HG02973 (cell line): Measurements from ENCODE around the gene BLMH.

ENCODE experiments used
- ATAC-seq: cut with Tn5 transposase; IDR thresholded peaks from one replicate; pipeline ENCODE4 v1.9.1; 2021; ENCODE audit warnings: moderate library complexity; ENCODE audit not compliant: unreplicated experiment

Gene BLMH

DNA sequence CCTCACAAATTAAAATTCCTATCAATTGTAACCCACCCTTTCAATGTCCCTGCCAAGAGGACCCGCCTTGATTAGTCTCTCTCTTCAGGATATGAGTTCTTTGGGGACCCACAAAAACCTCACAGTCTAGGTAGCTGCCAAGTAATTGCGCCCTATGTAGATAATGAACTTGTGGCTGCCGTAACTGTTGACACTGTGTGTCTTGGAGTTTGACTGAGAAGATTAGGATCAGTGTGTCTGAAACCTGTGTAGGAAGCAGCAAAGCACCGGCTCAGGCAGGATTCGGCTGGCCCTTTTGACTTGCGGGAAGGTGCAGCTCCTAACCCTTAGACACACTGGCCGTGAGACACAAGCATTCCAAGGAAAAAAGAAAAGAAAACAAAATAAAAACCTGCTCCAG lies 38.4 kb downstream of the BLMH start:
- no peak for ATAC-seq

DNA sequence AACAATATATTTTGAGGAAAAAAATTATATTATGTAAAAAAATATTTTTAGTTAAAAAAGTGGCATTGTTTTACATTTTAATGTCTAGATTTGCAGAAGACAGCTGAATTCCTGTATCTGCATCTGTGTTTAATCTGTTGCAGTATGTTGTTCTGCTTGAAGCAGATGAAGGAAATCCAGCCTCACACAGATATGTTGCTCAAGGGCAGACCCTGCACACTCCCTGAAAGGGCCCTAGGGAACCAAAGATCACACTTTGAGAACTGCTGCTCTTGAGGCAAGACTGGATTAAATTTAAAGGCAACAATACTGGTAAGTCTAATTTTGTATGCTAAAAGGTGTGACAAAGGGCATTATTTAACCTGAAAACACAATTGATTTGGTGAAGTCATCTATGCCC lies 39.8 kb downstream of the BLMH start:
- ATAC-seq, result no peak

- no peak for ATAC-seq
These were observed 42.3 kb downstream of the BLMH start for GRCh38 chr17:30249460-30249859.

DNA sequence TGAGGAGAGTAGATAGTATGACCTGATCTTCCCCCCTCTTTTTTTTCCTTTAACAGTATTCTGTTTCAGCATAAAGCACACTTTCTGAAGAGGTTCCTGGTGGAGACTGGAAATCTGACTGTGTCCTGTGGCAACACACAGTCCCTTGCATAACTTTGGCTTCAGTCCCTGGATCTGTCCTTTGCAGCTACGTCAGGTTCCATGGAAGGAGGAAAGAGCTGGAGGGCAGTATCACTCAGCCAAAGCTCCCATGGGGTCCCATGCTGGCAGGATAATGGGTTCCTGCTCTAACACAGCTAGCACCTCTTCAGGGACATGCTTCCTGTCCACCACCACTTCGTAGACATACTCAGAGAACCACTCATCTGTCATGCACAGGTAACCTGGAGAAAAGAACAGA lies 43.0 kb downstream of the BLMH start:
- ATAC-seq, result no peak

DNA sequence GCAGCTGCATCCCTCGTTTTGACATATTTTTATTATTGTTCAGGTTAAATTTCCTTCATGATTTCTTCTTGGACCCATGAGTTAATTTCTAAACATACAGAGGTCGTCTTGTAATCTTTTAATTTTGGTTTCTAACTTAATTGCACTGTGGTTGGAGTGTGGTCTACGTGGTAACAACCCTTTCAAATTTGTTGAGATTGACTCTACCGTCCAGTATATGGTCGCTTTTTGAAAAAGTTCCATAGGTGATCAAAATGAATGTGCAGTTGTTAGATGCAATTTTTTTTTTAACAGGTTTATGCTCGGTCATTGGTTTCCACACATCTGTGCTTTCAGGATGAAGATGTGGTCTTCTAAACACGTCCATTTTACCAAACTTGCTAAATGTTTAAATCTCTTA lies 45.3 kb downstream of the BLMH start:
- ATAC-seq, result no peak

DNA sequence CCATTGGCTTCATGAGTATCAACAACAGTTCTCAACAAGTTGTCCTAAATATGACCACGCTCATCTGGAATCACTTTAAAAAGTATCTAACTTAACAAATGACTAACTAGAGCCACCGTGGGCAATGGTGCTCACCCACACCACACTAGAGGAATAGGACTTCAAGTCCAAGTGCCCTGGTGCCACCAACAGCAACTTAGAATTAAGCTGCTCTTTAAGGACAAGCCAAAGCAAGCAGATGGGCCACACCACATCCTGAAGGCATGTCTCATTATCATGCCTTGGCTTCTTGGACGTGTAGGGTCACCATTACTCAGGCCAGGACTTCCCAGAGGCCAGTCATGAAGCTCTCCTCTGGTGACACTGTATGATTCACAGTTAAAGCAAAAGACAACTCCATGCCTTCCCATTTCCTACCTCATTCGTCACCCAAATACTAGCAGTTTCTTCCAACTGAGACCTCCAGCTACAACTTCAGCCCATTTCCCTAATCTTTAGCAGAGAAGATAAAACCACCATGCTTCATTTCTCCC lies 46.8 kb downstream of the BLMH start:
- no peak for ATAC-seq

DNA sequence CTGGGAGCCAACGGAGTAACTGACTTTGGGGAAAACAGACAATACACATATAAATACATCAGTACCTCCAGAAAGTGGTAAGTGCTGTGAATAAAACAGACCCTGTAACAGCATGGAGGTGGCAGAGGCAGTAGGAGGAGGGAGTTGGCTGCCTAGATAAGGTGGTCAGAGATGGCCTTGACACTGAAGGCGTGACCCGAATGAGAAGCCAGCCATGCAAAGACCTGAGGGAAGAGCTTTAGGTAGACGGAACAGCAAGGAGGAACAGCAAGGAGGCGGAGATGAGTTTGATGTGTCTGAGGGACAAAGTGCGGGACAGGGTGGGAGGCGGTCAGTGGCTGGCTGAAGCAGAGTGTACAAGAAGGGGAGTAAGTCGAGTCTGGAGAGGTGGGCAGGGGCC lies 48.2 kb downstream of the BLMH start:
- no peak for ATAC-seq

GRCh38 chr17:30243002-30243401 lies 48.7 kb downstream of the BLMH start:
- no peak for ATAC-seq

GRCh38 chr17:30241051-30241450 lies 50.7 kb downstream of the BLMH start:
- no peak for ATAC-seq

DNA sequence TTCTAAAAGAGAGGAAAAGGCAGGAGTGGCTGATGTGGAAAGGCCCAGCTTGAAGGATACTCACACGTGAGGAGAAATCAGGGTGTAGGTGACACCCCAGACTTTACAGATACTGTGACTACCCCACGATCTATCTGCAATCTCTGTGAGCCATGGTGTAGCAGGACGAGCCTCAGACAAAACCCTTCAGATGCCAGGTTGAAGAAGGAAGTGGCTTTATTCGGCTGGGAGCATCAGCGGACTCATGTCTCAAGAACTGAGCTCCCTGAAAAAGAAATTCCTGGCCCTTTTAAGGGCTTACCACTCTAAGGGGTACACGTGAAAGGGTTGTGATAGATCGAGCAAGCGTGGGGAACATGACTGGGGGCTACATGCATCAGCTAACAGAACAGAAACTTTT lies 51.6 kb downstream of the BLMH start:
- ATAC-seq, result no peak

DNA sequence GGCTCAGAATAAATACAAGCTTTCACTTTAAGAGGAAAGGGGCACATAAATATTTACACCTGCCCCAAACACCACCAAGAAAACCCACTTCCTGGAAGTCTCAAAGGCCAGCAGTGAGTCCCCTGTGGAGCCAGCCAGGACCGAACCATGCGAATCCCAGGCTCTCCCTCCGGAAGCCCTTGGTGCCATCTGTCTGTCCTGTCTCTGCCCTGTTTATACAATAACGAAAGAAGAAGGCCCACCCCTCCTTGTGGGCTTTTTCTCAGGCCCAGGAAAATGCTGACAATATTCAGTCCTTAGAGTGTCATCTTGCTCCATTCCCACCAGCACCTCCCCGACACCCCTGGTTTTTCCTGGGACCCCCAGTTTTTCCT lies 52.7 kb downstream of the BLMH start:
- ATAC-seq, result no peak

DNA sequence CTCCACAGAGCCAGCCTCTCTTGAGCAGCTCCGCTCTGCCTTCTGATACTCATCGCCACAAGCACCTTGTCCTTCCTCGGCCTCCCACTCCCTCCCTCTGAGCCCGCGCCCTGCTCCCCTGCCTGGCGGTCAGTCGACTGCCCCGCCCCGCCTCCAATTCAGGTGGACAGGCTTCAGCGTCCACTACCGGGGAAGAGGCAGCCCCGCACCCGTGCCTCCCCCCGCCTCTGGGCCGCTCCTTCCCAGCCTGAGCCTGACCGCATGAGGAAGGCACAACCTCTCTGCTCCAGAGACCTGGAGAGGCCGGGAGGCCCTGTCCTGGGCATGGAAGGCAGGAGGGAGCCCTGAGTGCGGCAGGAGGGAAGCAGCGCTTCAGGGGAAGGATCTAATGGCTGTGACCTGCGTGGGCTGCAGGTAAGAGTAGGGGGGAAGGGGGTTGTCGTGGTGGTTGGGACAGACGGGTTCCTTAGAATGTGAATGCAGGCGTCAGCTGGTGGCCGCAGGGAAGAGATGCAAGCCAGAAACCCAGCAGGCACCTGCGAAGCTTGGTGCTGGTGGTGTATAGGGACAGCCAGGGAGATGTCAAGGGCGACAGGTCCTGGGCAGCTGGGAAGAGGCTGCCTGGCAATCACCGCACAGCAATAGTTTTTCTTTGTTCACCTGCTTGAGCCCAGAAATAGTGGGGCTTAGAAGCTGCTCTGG lies 53.2 kb downstream of the BLMH start:
- no peak for ATAC-seq

GRCh38 chr17:30238003-30238344 lies 53.8 kb downstream of the BLMH start:
- no peak for ATAC-seq

GRCh38 chr17:30237296-30238002 lies 54.3 kb downstream of the BLMH start:
- ATAC-seq, result no peak

- ATAC-seq, result no peak
These were observed 55.0 kb downstream of the BLMH start for GRCh38 chr17:30236766-30237165.

DNA sequence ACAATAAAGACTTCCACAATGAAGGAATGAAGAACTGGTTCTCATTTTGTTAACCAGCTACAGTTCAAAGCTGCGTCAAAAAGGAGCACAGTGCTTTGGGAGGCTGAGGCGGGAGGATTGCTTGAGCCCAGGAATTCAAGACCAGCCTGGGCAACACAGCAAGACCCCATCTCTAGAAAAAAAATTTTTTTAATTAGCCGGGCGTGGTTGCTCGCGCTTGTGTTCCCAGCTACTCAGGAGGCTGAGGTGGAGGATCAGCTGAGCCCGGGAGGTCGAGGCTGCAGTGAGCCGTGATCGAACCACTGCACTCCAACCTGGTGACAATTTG lies 55.5 kb downstream of the BLMH start:
- ATAC-seq, result no peak

DNA sequence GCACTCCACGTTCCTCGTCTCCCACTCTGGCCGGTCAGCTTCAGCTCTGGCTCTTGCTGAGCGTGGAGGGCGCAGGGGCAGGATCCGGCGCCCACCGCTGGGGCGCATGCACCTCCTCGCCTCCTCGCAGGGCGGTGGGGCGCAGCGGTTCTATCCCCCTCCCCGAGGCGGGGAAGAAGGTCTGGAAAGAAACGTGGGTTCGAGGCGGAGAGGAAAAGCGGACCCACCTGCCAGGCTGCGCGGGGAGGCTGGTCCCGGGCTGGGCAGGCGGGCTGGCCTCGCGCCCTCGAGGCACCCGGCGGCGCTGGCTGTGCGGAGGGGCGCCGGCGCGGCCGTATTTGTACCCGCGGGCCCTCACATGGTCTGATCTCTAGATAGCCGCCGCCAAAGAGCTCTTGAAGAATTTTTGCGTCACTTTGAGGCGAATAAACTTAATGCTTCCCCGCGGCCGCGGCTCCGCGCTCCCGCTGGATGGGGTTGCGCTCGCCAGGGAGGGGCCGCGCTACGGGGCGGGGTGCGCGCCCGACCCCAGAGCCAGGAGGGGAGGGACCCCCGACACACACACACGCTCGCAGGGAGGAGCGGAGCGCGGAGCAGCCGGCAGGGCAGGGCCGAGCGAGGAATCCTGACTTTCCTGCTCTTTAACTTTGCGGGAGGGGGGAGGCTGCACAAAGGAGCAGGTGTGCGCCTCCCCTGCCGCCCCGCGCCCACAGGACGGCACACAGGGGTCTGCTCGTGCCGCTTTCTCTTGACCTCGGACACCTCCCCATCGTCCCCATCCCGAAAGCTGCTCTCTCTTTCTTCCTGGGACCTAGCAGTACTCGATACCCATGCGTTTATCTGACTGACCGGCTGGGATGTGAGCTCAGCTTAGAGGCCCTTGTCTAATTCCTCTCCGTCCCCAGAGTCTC lies 56.1 kb downstream of the BLMH start, which contains the start of gene SLC6A4:
Gene SLC6A4 (minus strand): TSS at position 312 of the 911 bp plus-strand sequence. CDS start 13,739 bp downstream, outside the sequence.
- ATAC-seq, result no peak

DNA sequence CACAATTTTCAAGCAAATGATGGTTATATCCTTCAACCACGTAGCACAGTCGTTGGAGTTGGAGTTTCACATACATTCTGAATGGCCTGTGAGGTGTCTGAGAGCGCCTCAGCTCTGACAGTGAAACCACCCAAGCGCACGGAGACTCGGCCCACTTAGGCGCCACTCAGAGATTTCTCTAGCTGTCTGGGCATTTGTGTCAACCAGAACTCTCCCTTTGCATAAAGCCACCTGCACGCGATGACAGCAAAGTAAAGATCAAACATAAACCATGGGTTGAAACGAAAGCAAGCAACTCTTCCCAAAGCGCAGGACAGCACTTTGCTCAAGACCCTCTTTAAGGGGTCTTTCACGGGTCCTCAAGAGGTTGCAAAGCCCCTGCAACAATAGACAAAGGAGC lies 56.8 kb downstream of the BLMH start:
- ATAC-seq, result no peak

DNA sequence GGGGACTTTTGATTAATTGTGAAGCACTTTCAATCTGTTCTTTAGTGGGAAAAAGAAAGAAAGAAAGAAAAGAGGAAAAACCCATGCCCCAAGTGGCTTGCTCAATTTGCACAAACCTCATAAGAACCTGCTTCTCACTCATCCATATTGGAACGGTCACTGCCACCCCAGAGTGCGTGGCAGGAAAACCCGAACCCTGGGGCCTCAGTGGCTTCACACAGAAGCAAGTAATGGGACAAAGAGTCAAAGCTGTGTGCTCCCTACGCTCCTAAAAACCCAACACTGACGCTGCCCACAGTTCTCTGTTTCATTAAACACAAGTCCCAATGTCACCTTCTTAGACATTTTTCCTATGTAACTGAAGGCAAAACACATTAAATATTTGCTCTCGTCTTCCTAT lies 57.4 kb downstream of the BLMH start:
- ATAC-seq, result no peak

DNA sequence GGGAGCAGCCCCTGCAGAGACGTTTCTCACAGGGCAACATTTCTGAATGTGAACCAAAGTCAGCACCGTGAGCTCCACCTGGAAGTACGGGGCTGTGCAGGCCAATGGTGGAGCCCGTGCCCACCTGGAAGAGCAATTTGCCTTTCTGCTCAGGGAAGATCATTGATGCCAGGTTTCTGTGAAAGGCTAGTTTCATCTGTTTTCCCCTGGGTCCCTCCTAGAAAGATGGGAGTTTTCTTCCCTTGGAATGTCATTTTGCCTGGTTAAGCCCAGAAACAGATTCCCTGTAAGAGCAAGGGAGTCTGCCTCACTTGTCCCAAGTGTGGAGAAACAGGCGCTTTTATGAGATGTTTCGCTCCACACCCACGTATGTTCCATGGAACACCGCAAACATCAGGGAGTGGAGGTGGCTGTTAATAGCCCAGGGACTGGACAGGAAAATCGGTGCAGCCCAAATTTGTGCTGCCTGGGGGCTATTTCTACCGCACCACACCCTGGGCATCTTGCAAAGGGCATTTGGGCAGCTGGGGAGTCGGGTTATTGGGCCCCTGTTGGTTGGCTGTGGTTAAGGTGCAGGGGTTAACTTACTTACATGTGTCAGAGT lies 58.8 kb downstream of the BLMH start:
- ATAC-seq, result no peak
